ENCODE measurements around the gene PRXL2A. TPM values are rescaled to one million over a fixed set of nuclear protein-coding genes. Genes with fewer than 3 reads are reported as not detected.
A peak's percentile ranks its signal among the peaks of the same experiment; 100 is the strongest.

PRXL2A gene
- total RNA-seq, 1 donor from 2014 or later = 121 TPM

- DNase-seq (ENCODE audit: low read depth) = no peak
These were observed 53.1 kb downstream of the PRXL2A start for GRCh38 chr10:80461208-80462183.

GRCh38 chr10:80462299-80462980 is 54.1 kb downstream of the PRXL2A start:
- no peak for DNase-seq (ENCODE audit: low read depth)

- peak; percentile 76 for DNase-seq (ENCODE audit: low read depth)
These were observed 54.8 kb downstream of the PRXL2A start for GRCh38 chr10:80462981-80463741.

- DNase-seq (ENCODE audit: low read depth) = no peak
These were observed 55.5 kb downstream of the PRXL2A start for GRCh38 chr10:80463868-80464267.

GRCh38 chr10:80464557-80465450 is 56.5 kb downstream of the PRXL2A start:
- DNase-seq (ENCODE audit: low read depth) = no peak

- DNase-seq (ENCODE audit: low read depth) = no peak
These were observed 57.1 kb downstream of the PRXL2A start for GRCh38 chr10:80465451-80465835.

GRCh38 chr10:80465839-80466590 is 57.7 kb downstream of the PRXL2A start:
- DNase-seq (ENCODE audit: low read depth) = no peak

- DNase-seq (ENCODE audit: low read depth) = no peak
These were observed 58.5 kb downstream of the PRXL2A start for GRCh38 chr10:80466724-80467326.

GRCh38 chr10:80468002-80468401 is 59.7 kb downstream of the PRXL2A start:
- DNase-seq (ENCODE audit: low read depth) = no peak

GRCh38 chr10:80468806-80469421 is 60.6 kb downstream of the PRXL2A start:
- no peak for DNase-seq (ENCODE audit: low read depth)

GRCh38 chr10:80470266-80470665 is 61.9 kb downstream of the PRXL2A start:
- no peak for DNase-seq (ENCODE audit: low read depth)

- no peak for DNase-seq (ENCODE audit: low read depth)
These were observed 62.6 kb downstream of the PRXL2A start for GRCh38 chr10:80471001-80471400.

- DNase-seq (ENCODE audit: low read depth) = peak; percentile 79
These were observed 63.4 kb downstream of the PRXL2A start for GRCh38 chr10:80471715-80472233.

GRCh38 chr10:80472234-80473095 is 64.1 kb downstream of the PRXL2A start:
- DNase-seq (ENCODE audit: low read depth) = peak; percentile 77

GRCh38 chr10:80473096-80473657 is 64.8 kb downstream of the PRXL2A start:
- no peak for DNase-seq (ENCODE audit: low read depth)

- DNase-seq (ENCODE audit: low read depth) = peak; percentile 86
These were observed 65.6 kb downstream of the PRXL2A start for GRCh38 chr10:80473692-80474596.

- no peak for DNase-seq (ENCODE audit: low read depth)
These were observed 66.2 kb downstream of the PRXL2A start for GRCh38 chr10:80474597-80474910.

All from renal cortical epithelial cell (primary cell).